Measurements from ENCODE around the gene NTM. TPM values are rescaled to one million over a fixed set of nuclear protein-coding genes. Genes with fewer than 3 reads are reported as not detected.
A peak's percentile ranks its signal among the peaks of the same experiment; 100 is the strongest.

Gene NTM
- total RNA-seq, 1 experiment from 2014 or later, result 16.4 TPM

DNA sequence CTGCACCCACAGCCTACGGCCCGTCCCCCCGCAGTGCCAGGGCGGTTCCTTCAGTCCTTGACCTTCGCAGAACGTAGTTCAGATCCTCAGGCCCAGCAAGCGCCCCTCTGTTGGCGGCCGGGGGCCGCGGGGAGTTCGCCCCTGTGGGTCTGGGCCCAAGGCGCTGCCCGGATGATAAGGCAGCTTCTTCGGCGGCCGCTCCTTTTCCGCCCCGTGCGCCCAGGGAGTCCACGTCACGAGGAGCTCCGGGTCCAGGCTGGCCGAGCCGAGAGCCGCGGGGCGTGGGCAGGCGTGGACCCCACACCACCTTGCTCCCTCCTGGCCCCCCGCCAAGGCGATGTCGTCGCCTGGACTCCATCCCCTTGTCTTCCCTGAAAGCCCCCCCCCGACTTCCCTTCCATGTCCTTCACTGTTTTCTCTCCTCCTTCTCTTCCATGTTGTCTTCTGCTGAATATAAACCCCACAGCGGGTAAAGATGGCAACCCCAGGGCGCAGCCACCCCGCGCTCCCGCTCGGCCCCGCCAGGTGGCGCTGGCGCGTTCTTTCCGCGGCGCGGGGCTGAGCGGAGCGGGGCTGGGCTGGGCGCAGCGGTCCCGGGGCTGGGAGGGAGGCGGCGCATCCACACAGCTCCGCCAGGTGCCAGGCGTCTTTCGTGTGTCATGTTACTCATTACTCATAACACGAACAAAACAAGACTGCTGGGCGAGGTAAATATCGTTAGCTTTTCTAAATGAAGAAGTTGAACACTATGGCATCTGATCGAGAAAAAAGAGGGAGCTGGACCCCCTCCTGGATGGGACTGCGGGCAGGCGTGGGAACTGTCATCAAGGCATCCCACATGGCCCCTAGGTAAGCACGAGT lies 321.0 kb downstream of the NTM start:
- H3K36me3 Mint-ChIP-seq, result no peaks in the 10 kb centered on the region
- ChIA-PET POLR2A (no interaction called here), CTCF (interaction anchor here (0.6 to 2.0 kb wide), 35 partner anchors 9 to 609 kb away, joined by 3 to 15 read pairs (median 4); no protein-coding TSS in a partner anchor)
- peak; percentile 73 for ATAC-seq
- peaks cover 9% of the 10 kb centered on the region for H3K4me1 Mint-ChIP-seq
- no peaks in the 10 kb centered on the region for H3K9me3 Mint-ChIP-seq
- TF ChIP-seq SP1 (CRISPR knock-in tag; conservative IDR thresholded peaks at IDR 0.05), result peak; percentile 25; the same call in 1 of the 2 replicates
- 0 out of 2 replicates have a peak, but pooled peaks have one; percentile 17 for TF ChIP-seq PRDM15 (CRISPR knock-in tag; IDR thresholded peaks at IDR 0.05)
- no peak for TF ChIP-seq ARID4B (CRISPR knock-in tag; IDR thresholded peaks at IDR 0.05; ENCODE audit: borderline replicate concordance)
- TF ChIP-seq, protein P1, sequence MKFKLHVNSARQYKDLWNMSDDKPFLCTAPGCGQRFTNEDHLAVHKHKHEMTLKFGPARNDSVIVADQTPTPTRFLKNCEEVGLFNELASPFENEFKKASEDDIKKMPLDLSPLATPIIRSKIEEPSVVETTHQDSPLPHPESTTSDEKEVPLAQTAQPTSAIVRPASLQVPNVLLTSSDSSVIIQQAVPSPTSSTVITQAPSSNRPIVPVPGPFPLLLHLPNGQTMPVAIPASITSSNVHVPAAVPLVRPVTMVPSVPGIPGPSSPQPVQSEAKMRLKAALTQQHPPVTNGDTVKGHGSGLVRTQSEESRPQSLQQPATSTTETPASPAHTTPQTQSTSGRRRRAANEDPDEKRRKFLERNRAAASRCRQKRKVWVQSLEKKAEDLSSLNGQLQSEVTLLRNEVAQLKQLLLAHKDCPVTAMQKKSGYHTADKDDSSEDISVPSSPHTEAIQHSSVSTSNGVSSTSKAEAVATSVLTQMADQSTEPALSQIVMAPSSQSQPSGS (CRISPR knock-in tag; IDR thresholded peaks at IDR 0.05; ENCODE audit: borderline replicate concordance, low read depth), result no peak
- no peak for TF ChIP-seq ZBTB21 (CRISPR knock-in tag; IDR thresholded peaks at IDR 0.05; ENCODE audit: borderline replicate concordance)
- peak; percentile 76 for TF ChIP-seq CTCF (IDR thresholded peaks at IDR 0.05)
- no peak for TF ChIP-seq TEAD4 (CRISPR knock-in tag; IDR thresholded peaks at IDR 0.05)
- TF ChIP-seq NR3C1 (CRISPR knock-in tag; conservative IDR thresholded peaks at IDR 0.05; ENCODE audit: low read depth), result no peak
- TF ChIP-seq RELA (CRISPR knock-in tag; IDR thresholded peaks at IDR 0.05; ENCODE audit: borderline replicate concordance), result no peak
- no peak for TF ChIP-seq ZNF281 (CRISPR knock-in tag; IDR thresholded peaks at IDR 0.05)
- TF ChIP-seq HMGXB4 (CRISPR knock-in tag; IDR thresholded peaks at IDR 0.05), result peak; percentile 82; the same call in 1 of the 2 replicates
- TF ChIP-seq E2F1 (CRISPR knock-in tag; IDR thresholded peaks at IDR 0.05), result no peak
- TF ChIP-seq GABPB1 (CRISPR knock-in tag; IDR thresholded peaks at IDR 0.05), result no peak
- TF ChIP-seq HMGA2 (CRISPR knock-in tag; IDR thresholded peaks at IDR 0.05), result no peak
- TF ChIP-seq ZNF423 (CRISPR knock-in tag; IDR thresholded peaks at IDR 0.05), result no peak
- TF ChIP-seq, protein P2, sequence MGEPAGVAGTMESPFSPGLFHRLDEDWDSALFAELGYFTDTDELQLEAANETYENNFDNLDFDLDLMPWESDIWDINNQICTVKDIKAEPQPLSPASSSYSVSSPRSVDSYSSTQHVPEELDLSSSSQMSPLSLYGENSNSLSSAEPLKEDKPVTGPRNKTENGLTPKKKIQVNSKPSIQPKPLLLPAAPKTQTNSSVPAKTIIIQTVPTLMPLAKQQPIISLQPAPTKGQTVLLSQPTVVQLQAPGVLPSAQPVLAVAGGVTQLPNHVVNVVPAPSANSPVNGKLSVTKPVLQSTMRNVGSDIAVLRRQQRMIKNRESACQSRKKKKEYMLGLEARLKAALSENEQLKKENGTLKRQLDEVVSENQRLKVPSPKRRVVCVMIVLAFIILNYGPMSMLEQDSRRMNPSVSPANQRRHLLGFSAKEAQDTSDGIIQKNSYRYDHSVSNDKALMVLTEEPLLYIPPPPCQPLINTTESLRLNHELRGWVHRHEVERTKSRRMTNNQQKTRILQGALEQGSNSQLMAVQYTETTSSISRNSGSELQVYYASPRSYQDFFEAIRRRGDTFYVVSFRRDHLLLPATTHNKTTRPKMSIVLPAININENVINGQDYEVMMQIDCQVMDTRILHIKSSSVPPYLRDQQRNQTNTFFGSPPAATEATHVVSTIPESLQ (CRISPR knock-in tag; IDR thresholded peaks at IDR 0.05), result no peak
- H3K27ac Mint-ChIP-seq, result no peak overlapping the region
- H3K4me3 Mint-ChIP-seq, result no peak overlapping the region; the same call in 1 of the 2 replicates
- peak; percentile 72 for DNase-seq (ENCODE audit: low spot score)
- peaks cover 53% of the 10 kb centered on the region for H3K27me3 Mint-ChIP-seq (ENCODE audit: low read depth)
